ENCODE results near the gene PROX1. TPM values are rescaled to one million over a fixed set of nuclear protein-coding genes. Genes with fewer than 3 reads are reported as not detected.

PROX1 gene
- total and polyA plus RNA-seq, 2 of the 8 experiments (the other 6 are each of a cell fraction or from before 2014, with no cell fraction given) = 0.30 to 2.0 TPM

- Histone ChIP-seq H3K4ac (replicated peaks; ENCODE audit: insufficient read length, low read depth, low read length) (no peak overlapping the region), H2BK120ac (replicated peaks; ENCODE audit: low read depth, low read length) (no peak overlapping the region), H3K4me3 (ENCODE audit: extremely low read depth in 1 of 4, insufficient read depth in 2 of 4, low read depth in 3 of 4, low read length in 4 of 4) (no peak overlapping the region), H3K4me2 (ENCODE audit: insufficient read depth in 1 of 2, low read depth in 2 of 2, low read length in 2 of 2) (no peak overlapping the region), H3K23ac (ENCODE audit: insufficient read length) (no peak overlapping the region), H3K23me2 (ENCODE audit: low read depth, low read length) (no peaks in the 10 kb centered on the region), H3K27ac (ENCODE audit: low read depth, low read length) (no peak overlapping the region), H2BK5ac (ENCODE audit: low read depth, low read length) (no peak overlapping the region), H2AK5ac (ENCODE audit: low read depth, low read length) (no peak overlapping the region), H2BK12ac (ENCODE audit: low read depth, low read length) (no peak overlapping the region), H4K5ac (ENCODE audit: insufficient read length, low read depth, low read length) (no peak overlapping the region), H3K79me2 (ENCODE audit: control insufficient read depth in 1 of 2, insufficient read depth in 2 of 2, low read length in 2 of 2) (no peaks in the 10 kb centered on the region), H2BK15ac (ENCODE audit: low read length) (no peak overlapping the region), H3K14ac (ENCODE audit: insufficient read length) (no peak overlapping the region), H4K8ac (ENCODE audit: extremely low read depth, insufficient read depth, low read length) (no peak overlapping the region), H3K56ac (replicated peaks; ENCODE audit: insufficient read length, low read depth, low read length) (no peak overlapping the region), H3K27me3 (replicated peaks in 1 of 4; ENCODE audit: control insufficient read depth in 3 of 4, extremely low read depth in 1 of 4, insufficient read depth in 3 of 4, low read length in 3 of 4) (no peaks in the 10 kb centered on the region), H3K9me3 (ENCODE audit: insufficient read depth in 2 of 2, low read depth in 1 of 2, low read length in 1 of 2) (no peaks in the 10 kb centered on the region), H2BK20ac (ENCODE audit: low read length) (no peak overlapping the region), H3K9ac (replicated peaks in 1 of 4; ENCODE audit: extremely low read depth in 1 of 4, low read depth in 3 of 4, low read length in 3 of 4) (no peak overlapping the region), H4K91ac (replicated peaks; ENCODE audit: insufficient read length, low read length) (no peak overlapping the region), H3K4me1 (replicated peaks in 1 of 4; ENCODE audit: control insufficient read depth in 3 of 4, insufficient read depth in 4 of 4, low read length in 3 of 4) (no peaks in the 10 kb centered on the region), H3K79me1 (ENCODE audit: low read depth, low read length) (no peaks in the 10 kb centered on the region), H3K18ac (ENCODE audit: extremely low read depth, low read length) (no peak overlapping the region), H3K36me3 (ENCODE audit: control insufficient read depth in 2 of 4, insufficient read depth in 4 of 4, low read length in 3 of 4) (no peaks in the 10 kb centered on the region), H2AFZ (ENCODE audit: low read length) (no peak overlapping the region), H4K20me1 (replicated peaks in 1 of 2; ENCODE audit: control insufficient read depth in 1 of 2, insufficient read depth in 2 of 2, low read length in 2 of 2) (no peaks in the 10 kb centered on the region)
- WGBS, 2 experiments (ENCODE audit: extremely low coverage in 1 of 2, insufficient coverage in 1 of 2, insufficient read length in 1 of 2, insufficient replicate concordance in 2 of 2, low coverage in 1 of 2, low lambda C conversion rate in 2 of 2, missing lambda C conversion rate in 1 of 2) = 86% methylated on average over 8 of the region's 8 CpGs; no CpG with 5 or more reads in 1 of the 2 experiments
- FAIRE-seq (no peak), DNase-seq (ENCODE audit: low read depth in 1 of 2, low spot score in 2 of 2) (no peak)
- no peak for TF ChIP-seq HDAC6 (IDR thresholded peaks at IDR 0.05; ENCODE audit: low read depth, low read length)
- no peak for TF ChIP-seq BCL11A (IDR thresholded peaks at IDR 0.05; ENCODE audit: low read depth in 2 of 2, low read length in 2 of 2)
- TF ChIP-seq, protein P1, sequence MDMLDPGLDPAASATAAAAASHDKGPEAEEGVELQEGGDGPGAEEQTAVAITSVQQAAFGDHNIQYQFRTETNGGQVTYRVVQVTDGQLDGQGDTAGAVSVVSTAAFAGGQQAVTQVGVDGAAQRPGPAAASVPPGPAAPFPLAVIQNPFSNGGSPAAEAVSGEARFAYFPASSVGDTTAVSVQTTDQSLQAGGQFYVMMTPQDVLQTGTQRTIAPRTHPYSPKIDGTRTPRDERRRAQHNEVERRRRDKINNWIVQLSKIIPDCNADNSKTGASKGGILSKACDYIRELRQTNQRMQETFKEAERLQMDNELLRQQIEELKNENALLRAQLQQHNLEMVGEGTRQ (IDR thresholded peaks at IDR 0.05; ENCODE audit: low read length) = no peak
- TF ChIP-seq RFX5 (IDR thresholded peaks at IDR 0.05; ENCODE audit: borderline replicate concordance, low read depth, low read length) = no peak
- no peak for TF ChIP-seq POU5F1 (IDR thresholded peaks at IDR 0.05; ENCODE audit: low read depth, low read length)
- no peak for TF ChIP-seq SRF (IDR thresholded peaks at IDR 0.05; ENCODE audit: low read depth, low read length)
- no peak for TF ChIP-seq NRF1 (IDR thresholded peaks at IDR 0.05; ENCODE audit: low read depth, low read length)
- TF ChIP-seq ZNF274 (IDR thresholded peaks at IDR 0.05; ENCODE audit: borderline replicate concordance, extremely low read depth, low read length) = no peak
- TF ChIP-seq SP1 (IDR thresholded peaks at IDR 0.05; ENCODE audit: low read depth, low read length) = no peak
- TF ChIP-seq TEAD4 (IDR thresholded peaks at IDR 0.05; ENCODE audit: low read depth, low read length) = no peak
- TF ChIP-seq KDM1A (IDR thresholded peaks at IDR 0.05; ENCODE audit: borderline replicate concordance, low read length) = no peak
- POLR2A ChIA-PET (ENCODE audit: partially characterized antibody) = no interaction called here
- CTCF ChIA-PET (ENCODE audit: partially characterized antibody) = interaction anchor here (2.0 kb wide), 1 partner anchor 23 kb away, joined by 5 read pairs; no protein-coding TSS in a partner anchor
These were observed 31.4 kb upstream of the PROX1 start for GRCh38 chr1:213956295-213956770.
